Omental fat pad (tissue), 4 donors: Measurements from ENCODE around the gene HERPUD1. TPM values are rescaled to one million over a fixed set of nuclear protein-coding genes. Genes with fewer than 3 reads are reported as not detected.

Experiments
- ATAC-seq: fragments of 150-250 bp; one replicate; pipeline ENCODE4 v1.9.1; 2016; ENCODE audit warnings: mild to moderate bottlenecking, moderate library complexity; ENCODE audit not compliant: low FRiP score
- DNase-seq: peaks from one replicate; pipeline ENCODE4 v3.0.0-alpha.2; 2019; ENCODE audit warnings: low spot score
- total RNA-seq, 4 donors: library from RNA; depleted of rRNA; stranded (reverse); fragments of >200 nt; gene quantifications; one replicate each; pipeline ENCODE4 v1.1.0, GENCODE V29; 2016
- TF ChIP-seq, protein P1 (sequence below), 3 donors: fragments of 450-650 bp; IDR thresholded peaks; one replicate each; pipeline ENCODE4 v1.5.1; 2016 to 2017; ENCODE audit warnings: antibody characterized with exemption in 3 of 3, mild to moderate bottlenecking in 3 of 3, moderate library complexity in 2 of 3

HERPUD1 gene
- total RNA-seq, 4 donors from 2014 or later, result 151 to 170 (median 162) TPM

DNA sequence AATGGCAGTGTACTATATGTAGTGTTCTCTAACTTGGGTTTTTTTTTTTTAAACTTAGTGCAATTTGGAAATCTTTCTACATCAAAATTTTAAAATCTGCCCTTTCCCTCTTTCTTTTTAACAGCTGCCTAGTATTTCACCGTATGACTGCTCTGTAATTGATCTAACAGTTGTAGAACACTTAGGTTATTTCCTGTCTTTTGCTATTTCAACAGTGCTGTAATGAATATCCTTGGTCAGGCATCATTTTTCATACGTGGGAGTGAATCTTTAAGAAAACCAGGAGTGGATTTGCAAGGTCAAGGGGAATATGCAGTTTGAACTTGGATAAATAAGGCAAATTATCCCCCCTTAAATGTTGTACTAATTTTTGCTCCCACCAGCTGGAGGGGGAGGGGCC lies 61.3 kb downstream of the HERPUD1 start:
- TF ChIP-seq, protein P1, sequence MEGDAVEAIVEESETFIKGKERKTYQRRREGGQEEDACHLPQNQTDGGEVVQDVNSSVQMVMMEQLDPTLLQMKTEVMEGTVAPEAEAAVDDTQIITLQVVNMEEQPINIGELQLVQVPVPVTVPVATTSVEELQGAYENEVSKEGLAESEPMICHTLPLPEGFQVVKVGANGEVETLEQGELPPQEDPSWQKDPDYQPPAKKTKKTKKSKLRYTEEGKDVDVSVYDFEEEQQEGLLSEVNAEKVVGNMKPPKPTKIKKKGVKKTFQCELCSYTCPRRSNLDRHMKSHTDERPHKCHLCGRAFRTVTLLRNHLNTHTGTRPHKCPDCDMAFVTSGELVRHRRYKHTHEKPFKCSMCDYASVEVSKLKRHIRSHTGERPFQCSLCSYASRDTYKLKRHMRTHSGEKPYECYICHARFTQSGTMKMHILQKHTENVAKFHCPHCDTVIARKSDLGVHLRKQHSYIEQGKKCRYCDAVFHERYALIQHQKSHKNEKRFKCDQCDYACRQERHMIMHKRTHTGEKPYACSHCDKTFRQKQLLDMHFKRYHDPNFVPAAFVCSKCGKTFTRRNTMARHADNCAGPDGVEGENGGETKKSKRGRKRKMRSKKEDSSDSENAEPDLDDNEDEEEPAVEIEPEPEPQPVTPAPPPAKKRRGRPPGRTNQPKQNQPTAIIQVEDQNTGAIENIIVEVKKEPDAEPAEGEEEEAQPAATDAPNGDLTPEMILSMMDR (IDR thresholded peaks at IDR 0.05), result no peak
- DNase-seq (no peak), ATAC-seq (no peak)

DNA sequence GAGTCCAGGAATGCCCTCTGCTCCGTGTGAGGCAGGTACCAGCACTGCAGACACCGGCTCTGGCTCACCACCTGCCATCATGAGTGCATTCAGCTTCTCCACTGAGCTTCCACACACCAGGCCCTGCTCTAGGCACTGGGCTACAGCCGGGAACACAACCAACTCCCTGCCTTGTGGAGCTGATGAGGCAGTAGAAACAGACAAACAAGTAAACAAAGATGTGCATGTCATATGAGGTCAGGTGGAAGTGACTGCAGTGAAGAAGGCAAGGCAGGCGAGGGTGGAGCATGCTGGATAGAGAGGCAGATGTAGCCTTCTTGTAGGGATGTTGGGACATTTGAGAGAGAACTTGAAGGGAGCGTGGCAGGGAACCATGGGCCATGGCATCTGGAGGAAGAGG lies 62.4 kb downstream of the HERPUD1 start:
- TF ChIP-seq, protein P1 (IDR thresholded peaks at IDR 0.05), result no peak
- ATAC-seq (no peak), DNase-seq (no peak)

Other genes starting within 250 kb of the HERPUD1 start
- gene MT1X, start 249.7 kb upstream of the HERPUD1 start, total RNA-seq, result 1,000 to 10,000 TPM; 1,336 to 3,452 (median 1,838) TPM
- gene NUP93, start 202.0 kb upstream of the HERPUD1 start, total RNA-seq, result 10 to 100 TPM; 21.6 to 55.5 (median 37.7) TPM
- not detected for gene SLC12A3, start 66.9 kb upstream of the HERPUD1 start, total RNA-seq
- 10 to 100 TPM in 1 of 4 donors, 1 to 10 TPM in 2, under 1 TPM in 1; 0.84 to 61.5 (median 5.9) TPM for gene CETP, start 29.8 kb downstream of the HERPUD1 start, total RNA-seq
- gene NLRC5, start 57.4 kb downstream of the HERPUD1 start, total RNA-seq, result 100 to 1,000 TPM in 1 of 4 donors, 10 to 100 TPM in 3; 20.6 to 189 (median 43.2) TPM
- gene CPNE2, start 160.4 kb downstream of the HERPUD1 start, total RNA-seq, result 10 to 100 TPM; 28.2 to 66.0 (median 45.8) TPM